ENCODE measurements around the gene TBX6. TPM values are rescaled to one million over a fixed set of nuclear protein-coding genes. Genes with fewer than 3 reads are reported as not detected.
"Not testable (repeated sequence)": the region's sequence is repeated elsewhere in the genome, so short reads cannot be mapped to it uniquely, and the experiment has no call there.

TBX6 gene
- total RNA-seq, 1 experiment from 2014 or later: 1.4 TPM

GRCh38 chr16:30127993-30128392 lies 36.3 kb upstream of the TBX6 start:
- no peaks in the 10 kb centered on the region for H3K79me2 ChIP-seq (ENCODE audit: insufficient read depth, low read length)
- no peak overlapping the region for H3K27ac ChIP-seq (ENCODE audit: low read depth, low read length)
- ChIA-PET CTCF (no interaction called here), RAD21 (ENCODE audit: low non-redundant PET in 1 of 2, low total read pairs in 2 of 2, uncharacterized antibody in 2 of 2, unreplicated experiment in 2 of 2) (no interaction called here), POLR2A (no interaction called here)
- no peak overlapping the region for H3K4me2 ChIP-seq (ENCODE audit: low read length)
- no peaks in the 10 kb centered on the region for H3K9me2 ChIP-seq (ENCODE audit: insufficient read depth)
- ATAC-seq (no peak), DNase-seq (ENCODE audit: low read depth, low spot score) (no peak)
- no TSS peak for BruUV-seq (replicated peaks)
- TF ChIP-seq ZNF274 (IDR thresholded peaks at IDR 0.05; ENCODE audit: low read depth, low read length) (no peak), SP1 (IDR thresholded peaks at IDR 0.05; ENCODE audit: low read depth) (no peak), EZH2phosphoT487 (IDR thresholded peaks at IDR 0.05; ENCODE audit: borderline replicate concordance) (no peak), SIN3A (IDR thresholded peaks at IDR 0.05; ENCODE audit: low read depth) (no peak), JUND (IDR thresholded peaks at IDR 0.05) (no peak), TCF7L2 (IDR thresholded peaks at IDR 0.05; ENCODE audit: borderline replicate concordance, extremely low read depth, insufficient read depth, insufficient read length) (no peak), POLR2A (IDR thresholded peaks at IDR 0.05; ENCODE audit: borderline replicate concordance, extremely low read depth, insufficient read depth, insufficient read length) (no peak), EZH2 (IDR thresholded peaks at IDR 0.05) (no peak), EGR1 (IDR thresholded peaks at IDR 0.05; ENCODE audit: low read depth) (no peak), REST (IDR thresholded peaks at IDR 0.05; ENCODE audit: low read depth) (no peak), RAD21 (IDR thresholded peaks at IDR 0.05; ENCODE audit: low read depth) (no peak), CTCF (IDR thresholded peaks at IDR 0.05 in 2 of 3, conservative IDR thresholded peaks at IDR 0.05 in 1 of 3; ENCODE audit: borderline replicate concordance in 1 of 3, insufficient read depth in 1 of 3, low read depth in 2 of 3, low read length in 2 of 3) (no peak), ZFX (IDR thresholded peaks at IDR 0.05) (no peak), SRF (IDR thresholded peaks at IDR 0.05; ENCODE audit: low read depth) (no peak), CBX3 (IDR thresholded peaks at IDR 0.05; ENCODE audit: low read depth) (no peak), CEBPB (IDR thresholded peaks at IDR 0.05; ENCODE audit: low read depth) (no peak)
- H3K4me3 ChIP-seq (replicated peaks in 1 of 2; ENCODE audit: low read depth in 1 of 2, low read length in 2 of 2): no peak overlapping the region
- H3K27me3 ChIP-seq (ENCODE audit: insufficient read depth, low read length): no peaks in the 10 kb centered on the region
- H3K36me3 ChIP-seq (ENCODE audit: control insufficient read depth in 1 of 2, insufficient read depth in 2 of 2, low read length in 2 of 2): no peaks in the 10 kb centered on the region
- no peaks in the 10 kb centered on the region for H3K9me3 ChIP-seq (ENCODE audit: control insufficient read depth in 1 of 2, insufficient read depth in 1 of 2, low read depth in 1 of 2, low read length in 2 of 2)
- no peaks in the 10 kb centered on the region for H4K20me1 ChIP-seq (ENCODE audit: insufficient read depth)
- H2AFZ ChIP-seq (ENCODE audit: low read depth, low read length, poor library complexity, severe bottlenecking): no peak overlapping the region
- intact Hi-C loops (cut with micrococcal nuclease): no loop called here
- peaks cover 5 to 13% of the 10 kb centered on the region in 2 experiments for H3K4me1 ChIP-seq (ENCODE audit: control insufficient read depth in 1 of 2, insufficient read depth in 2 of 2, low read length in 2 of 2)
- no peak overlapping the region for H3K9ac ChIP-seq (ENCODE audit: low read length)

- POLR2A ChIA-PET: interaction anchor here (0.7 kb wide), 1 partner anchor 397 kb away, joined by 4 read pairs; no protein-coding TSS in a partner anchor
- DNase-seq (ENCODE audit: low read depth, low spot score); H3K4me3 ChIP-seq (replicated peaks in 1 of 2; ENCODE audit: low read depth in 1 of 2, low read length in 2 of 2); BruUV-seq (replicated peaks); H3K27me3 ChIP-seq (ENCODE audit: insufficient read depth, low read length); H3K9me3 ChIP-seq (ENCODE audit: control insufficient read depth in 1 of 2, insufficient read depth in 1 of 2, low read depth in 1 of 2, low read length in 2 of 2); H3K79me2 ChIP-seq (ENCODE audit: insufficient read depth, low read length); H3K36me3 ChIP-seq (ENCODE audit: control insufficient read depth in 1 of 2, insufficient read depth in 2 of 2, low read length in 2 of 2); H3K9ac ChIP-seq (ENCODE audit: low read length); H3K27ac ChIP-seq (ENCODE audit: low read depth, low read length); H3K9me2 ChIP-seq (ENCODE audit: insufficient read depth); H4K20me1 ChIP-seq (ENCODE audit: insufficient read depth); ATAC-seq; H2AFZ ChIP-seq (ENCODE audit: low read depth, low read length, poor library complexity, severe bottlenecking); RAD21 ChIA-PET (ENCODE audit: low non-redundant PET in 1 of 2, low total read pairs in 2 of 2, uncharacterized antibody in 2 of 2, unreplicated experiment in 2 of 2); H3K4me2 ChIP-seq (ENCODE audit: low read length); intact Hi-C loops (cut with micrococcal nuclease): not testable (repeated sequence)
- CTCF ChIA-PET: interaction anchor here (1.1 kb wide), 1 partner anchor 14 kb away, joined by 3 read pairs; no protein-coding TSS in a partner anchor
- H3K4me1 ChIP-seq (ENCODE audit: control insufficient read depth in 1 of 2, insufficient read depth in 2 of 2, low read length in 2 of 2): peaks cover 8 to 20% of the 10 kb centered on the region in 2 experiments
These were observed 34.0 kb upstream of the TBX6 start for GRCh38 chr16:30125690-30126089.

All from HCT116 (cell line).